ENCODE data around the gene RIC8B.

- no peak for TF ChIP-seq EZH2 (IDR thresholded peaks at IDR 0.05; ENCODE audit: borderline replicate concordance, low read length)
- TF ChIP-seq, protein P1, sequence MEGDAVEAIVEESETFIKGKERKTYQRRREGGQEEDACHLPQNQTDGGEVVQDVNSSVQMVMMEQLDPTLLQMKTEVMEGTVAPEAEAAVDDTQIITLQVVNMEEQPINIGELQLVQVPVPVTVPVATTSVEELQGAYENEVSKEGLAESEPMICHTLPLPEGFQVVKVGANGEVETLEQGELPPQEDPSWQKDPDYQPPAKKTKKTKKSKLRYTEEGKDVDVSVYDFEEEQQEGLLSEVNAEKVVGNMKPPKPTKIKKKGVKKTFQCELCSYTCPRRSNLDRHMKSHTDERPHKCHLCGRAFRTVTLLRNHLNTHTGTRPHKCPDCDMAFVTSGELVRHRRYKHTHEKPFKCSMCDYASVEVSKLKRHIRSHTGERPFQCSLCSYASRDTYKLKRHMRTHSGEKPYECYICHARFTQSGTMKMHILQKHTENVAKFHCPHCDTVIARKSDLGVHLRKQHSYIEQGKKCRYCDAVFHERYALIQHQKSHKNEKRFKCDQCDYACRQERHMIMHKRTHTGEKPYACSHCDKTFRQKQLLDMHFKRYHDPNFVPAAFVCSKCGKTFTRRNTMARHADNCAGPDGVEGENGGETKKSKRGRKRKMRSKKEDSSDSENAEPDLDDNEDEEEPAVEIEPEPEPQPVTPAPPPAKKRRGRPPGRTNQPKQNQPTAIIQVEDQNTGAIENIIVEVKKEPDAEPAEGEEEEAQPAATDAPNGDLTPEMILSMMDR (IDR thresholded peaks at IDR 0.05; ENCODE audit: low read length) = no peak
Measured at GRCh38 chr12:106754331-106754730, 20.2 kb upstream of the RIC8B start.
